DOHH2 (cell line): ENCODE results near the gene LRP8.

Experiments
- H3F3A ChIP-seq: fragments of 200-600 bp; sonication (generic), shearing (Covaris generic); 2 replicates; pipeline ENCODE4 v1.6.0; 2016; ENCODE audit warnings: antibody characterized with exemption, mild to moderate bottlenecking; ENCODE audit not compliant: control insufficient read depth, insufficient read depth
- H3K27ac ChIP-seq: fragments of 200-600 bp; sonication (generic); 2 replicates; pipeline ENCODE4 v1.5.1; 2014; ENCODE audit warnings: low read depth, mild to moderate bottlenecking, low read length, moderate library complexity
- H3K27me3 ChIP-seq: fragments of 200-600 bp; sonication (generic); 2 replicates; pipeline ENCODE4 v1.6.1; 2014; ENCODE audit warnings: mild to moderate bottlenecking, low read length, mixed read lengths; ENCODE audit not compliant: control insufficient read depth
- H3K36me3 ChIP-seq: fragments of 200-600 bp; sonication (generic); 2 replicates; pipeline ENCODE4 v1.6.1; 2014; ENCODE audit warnings: mild to moderate bottlenecking, low read length, moderate library complexity, mixed read lengths; ENCODE audit not compliant: control insufficient read depth
- H3K4me1 ChIP-seq: fragments of 200-600 bp; sonication (generic); 2 replicates; pipeline ENCODE4 v1.6.1; 2014; ENCODE audit warnings: mild to moderate bottlenecking, low read length, mixed read lengths; ENCODE audit not compliant: control insufficient read depth
- H3K4me2 ChIP-seq: fragments of 200-600 bp; sonication (generic); 2 replicates; pipeline ENCODE4 v1.6.0; 2014; ENCODE audit warnings: mild to moderate bottlenecking, low read length, moderate library complexity
- H3K4me3 ChIP-seq: fragments of 200-600 bp; sonication (generic); 2 replicates; pipeline ENCODE4 v1.5.1; 2014; ENCODE audit warnings: mild to moderate bottlenecking, low read length, mixed read lengths
- H3K79me2 ChIP-seq: fragments of 200-600 bp; sonication (generic); 2 replicates; pipeline ENCODE4 v1.6.1; 2014; ENCODE audit warnings: mild to moderate bottlenecking, low read length, mixed read lengths; ENCODE audit not compliant: control insufficient read depth
- H3K9me2 ChIP-seq: fragments of 200-600 bp; sonication (generic); replicated peaks from 2 replicates; pipeline ENCODE4 v1.6.1; 2014; ENCODE audit warnings: mild to moderate bottlenecking, low read length, mixed read lengths; ENCODE audit not compliant: control insufficient read depth
- H3K9me3 ChIP-seq: fragments of 200-600 bp; sonication (generic); 2 replicates; pipeline ENCODE4 v1.6.1; 2014; ENCODE audit warnings: antibody characterized with exemption, low read length, mixed read lengths; ENCODE audit not compliant: control insufficient read depth, insufficient read depth
- H4K20me1 ChIP-seq: fragments of 200-600 bp; sonication (generic); 2 replicates; pipeline ENCODE4 v1.6.0; 2014; ENCODE audit warnings: low read depth, mild to moderate bottlenecking, antibody characterized with exemption, low read length, moderate library complexity; ENCODE audit not compliant: control insufficient read depth, insufficient read depth
- CTCF ChIP-seq: fragments of 200-600 bp; sonication (generic); IDR thresholded peaks from one replicate; pipeline ENCODE4 v1.5.1; 2014; ENCODE audit warnings: antibody characterized with exemption, mild to moderate bottlenecking, low read depth, low read length; ENCODE audit not compliant: poor library complexity, severe bottlenecking
- EZH2phosphoT487 ChIP-seq: fragments of 200-600 bp; sonication (generic); IDR thresholded peaks from 2 replicates; pipeline ENCODE4 v1.6.1; 2017; ENCODE audit warnings: borderline replicate concordance, mild to moderate bottlenecking, antibody characterized with exemption, low read length, moderate library complexity, mixed read lengths

The LRP8 gene

GRCh38 chr1:53310847-53311681 is 16.8 kb downstream of the LRP8 start:
- TF ChIP-seq EZH2phosphoT487 (no peak), CTCF (no peak)
- Histone ChIP-seq H3K9me3 (no peaks in the 10 kb centered on the region), H3F3A (no peaks in the 10 kb centered on the region), H3K79me2 (peaks cover 93% of the 10 kb centered on the region), H3K4me3 (no peak overlapping the region), H3K27me3 (no peaks in the 10 kb centered on the region), H3K27ac (no peak overlapping the region), H3K4me1 (0 out of 2 replicates have a peak, but pooled peaks cover 3% of the 10 kb centered on the region), H4K20me1 (0 out of 2 replicates have a peak, but pooled peaks cover 3% of the 10 kb centered on the region), H3K36me3 (peaks cover 66% of the 10 kb centered on the region), H3K4me2 (no peak overlapping the region), H3K9me2 (no peaks in the 10 kb centered on the region)

- no peaks in the 10 kb centered on the region for H3K9me3 ChIP-seq
- H3K79me2 ChIP-seq, result peaks cover 92% of the 10 kb centered on the region
- H4K20me1 ChIP-seq, result 0 out of 2 replicates have a peak, but pooled peaks cover 3% of the 10 kb centered on the region
- H3K36me3 ChIP-seq, result peaks cover 60% of the 10 kb centered on the region
- no peak for TF ChIP-seq EZH2phosphoT487
- TF ChIP-seq CTCF, result no peak
- H3K4me1 ChIP-seq, result no peaks in the 10 kb centered on the region
- no peaks in the 10 kb centered on the region for H3F3A ChIP-seq
- H3K27me3 ChIP-seq, result no peaks in the 10 kb centered on the region
- no peak overlapping the region for H3K4me2 ChIP-seq
- H3K27ac ChIP-seq, result no peak overlapping the region
- H3K4me3 ChIP-seq, result no peak overlapping the region
- no peaks in the 10 kb centered on the region for H3K9me2 ChIP-seq
Observed at GRCh38 chr1:53309802-53310201, 18.1 kb downstream of the LRP8 start.

GRCh38 chr1:53308506-53308905 is 19.4 kb downstream of the LRP8 start:
- Histone ChIP-seq H4K20me1 (0 out of 2 replicates have a peak, but pooled peaks cover 3% of the 10 kb centered on the region), H3K4me1 (no peaks in the 10 kb centered on the region), H3K79me2 (peaks cover 93% of the 10 kb centered on the region), H3K27me3 (no peaks in the 10 kb centered on the region), H3K27ac (no peak overlapping the region), H3K4me3 (no peak overlapping the region), H3K9me3 (no peaks in the 10 kb centered on the region), H3K36me3 (peaks cover 51% of the 10 kb centered on the region), H3K9me2 (no peaks in the 10 kb centered on the region), H3K4me2 (no peak overlapping the region), H3F3A (no peaks in the 10 kb centered on the region)
- no peak for TF ChIP-seq EZH2phosphoT487
- TF ChIP-seq CTCF, result no peak
